ENCODE results near the gene KIRREL3.

The KIRREL3 gene

DNA sequence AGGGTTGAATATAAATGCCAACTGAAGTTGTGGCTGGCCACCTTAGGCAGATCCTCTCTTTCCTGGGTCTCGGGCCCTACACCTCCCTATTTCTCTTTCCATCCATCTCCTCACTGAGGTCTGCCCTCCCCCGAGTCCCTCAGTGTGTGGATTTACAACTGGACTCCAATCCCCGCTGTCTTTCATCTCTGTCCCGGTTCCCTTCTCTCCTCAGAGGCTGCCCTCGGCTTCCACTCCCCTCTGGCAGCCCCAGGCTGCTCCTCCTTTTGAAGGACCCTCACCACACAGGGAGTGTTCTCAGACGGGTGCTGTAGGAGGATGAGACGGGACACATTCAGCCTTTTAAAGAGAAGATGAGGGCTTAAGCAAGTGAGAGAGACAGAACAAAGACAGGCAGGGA, 478.0 kb downstream of the KIRREL3 start:
- DNase-seq, result no peak

- DNase-seq, result no peak
Measured at GRCh38 chr11:126522152-126522551, 478.4 kb downstream of the KIRREL3 start.

DNA sequence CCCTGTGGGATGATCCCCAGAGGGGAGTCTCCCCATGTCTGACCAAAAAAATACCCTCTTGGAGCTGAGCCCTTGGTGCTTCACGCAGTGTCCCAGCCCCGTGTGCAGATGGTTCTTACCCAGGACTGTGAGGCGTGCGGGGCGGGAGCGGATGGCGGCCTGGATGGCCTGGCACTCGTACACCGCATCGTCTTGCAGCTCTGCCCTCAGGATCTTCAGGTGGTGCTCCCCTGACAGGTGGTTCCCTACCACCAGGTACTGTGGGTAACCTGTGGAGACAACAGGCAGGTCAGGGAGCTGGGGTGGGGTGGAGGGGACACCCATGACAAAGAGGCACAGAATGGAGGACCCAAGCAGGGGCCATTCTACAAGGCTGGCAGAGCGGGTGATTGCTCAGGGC, 479.4 kb downstream of the KIRREL3 start:
- DNase-seq, result no peak

DNA sequence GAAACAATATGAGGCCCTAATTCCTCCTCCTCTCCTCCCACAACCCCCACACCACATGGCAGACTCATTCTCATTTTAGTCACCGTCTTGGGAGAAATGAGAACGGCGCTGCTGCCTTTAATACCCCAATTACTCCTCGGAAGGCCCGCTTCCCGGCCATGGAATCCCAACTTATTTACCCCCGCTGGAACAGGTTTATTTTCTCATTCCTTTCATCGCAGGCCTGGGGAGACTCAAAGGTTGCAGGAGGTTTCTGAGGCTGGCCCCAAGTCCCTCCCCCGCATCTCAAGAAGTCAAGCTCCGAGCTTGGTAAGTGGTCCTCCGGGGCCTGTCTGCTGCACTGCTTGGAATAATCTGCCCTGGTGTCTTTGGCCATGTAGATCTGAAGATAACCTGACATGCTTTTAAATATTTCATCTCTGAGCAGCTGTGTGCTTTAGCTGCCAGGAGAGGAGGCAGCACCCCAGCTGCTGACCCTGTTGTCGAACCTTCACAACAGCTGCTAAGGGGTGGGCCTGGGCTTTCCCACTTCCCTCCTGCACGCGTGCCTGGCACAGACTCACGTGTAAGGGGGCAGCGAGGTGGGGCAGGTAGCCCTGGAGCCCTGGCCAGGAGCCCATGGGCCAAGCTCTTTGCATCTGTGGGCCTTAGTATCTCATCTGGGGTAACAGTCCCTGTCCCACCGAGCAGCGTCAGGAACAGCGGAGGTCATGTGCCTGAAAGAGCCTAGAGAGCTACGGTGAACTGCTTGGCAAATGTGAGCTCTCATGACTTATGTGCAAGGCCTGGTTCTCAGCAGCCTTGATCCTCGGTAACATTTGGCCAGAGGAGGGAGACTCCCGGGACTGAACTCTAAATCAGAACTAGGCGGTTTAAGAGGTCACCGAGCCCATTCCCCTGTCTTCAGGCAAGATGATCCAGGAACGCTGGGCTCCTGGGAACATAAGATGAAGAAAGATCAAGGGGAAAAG, 480.5 kb downstream of the KIRREL3 start:
- no peak for DNase-seq

DNA sequence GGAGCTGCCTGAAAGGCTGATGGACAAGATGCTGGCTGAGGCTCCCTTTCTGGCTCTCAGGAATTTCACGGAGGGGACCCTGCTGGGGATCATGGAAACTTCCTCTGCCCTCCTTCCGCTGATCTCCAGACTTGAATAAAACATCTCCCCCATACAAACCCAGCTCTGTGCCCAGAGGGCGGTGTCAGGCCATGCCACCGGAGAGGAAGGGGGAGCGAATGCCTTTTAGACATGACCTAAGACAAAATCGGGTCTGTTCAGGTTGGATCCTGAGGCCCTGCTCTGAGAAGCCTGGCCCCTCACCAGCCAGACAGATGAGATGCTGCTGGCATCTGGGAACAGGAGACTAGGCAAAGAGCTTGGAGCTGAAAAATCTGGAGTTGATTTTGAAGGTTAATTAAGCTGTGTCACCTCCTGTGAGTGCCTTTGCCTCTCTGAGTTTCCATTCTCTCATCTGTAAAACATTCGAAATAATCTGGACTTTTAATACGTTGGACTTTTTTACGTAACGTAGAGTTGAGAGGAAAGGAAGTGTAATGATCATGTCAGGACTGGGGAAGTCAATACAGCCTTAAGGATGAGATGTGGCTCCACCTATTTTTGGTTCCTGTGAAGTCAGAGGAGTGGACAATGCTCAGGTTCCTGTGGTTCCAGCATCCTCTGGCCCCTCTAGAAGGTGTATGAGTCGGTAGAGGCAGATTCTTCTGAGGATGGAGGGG, 481.4 kb downstream of the KIRREL3 start:
- no peak for DNase-seq

- DNase-seq, result no peak
Measured at GRCh38 chr11:126518071-126518971, 482.2 kb downstream of the KIRREL3 start.

GRCh38 chr11:126515501-126515900, 485.1 kb downstream of the KIRREL3 start:
- no peak for DNase-seq

- DNase-seq, result no peak
Measured at GRCh38 chr11:126514061-126514693, 486.4 kb downstream of the KIRREL3 start.

GRCh38 chr11:126512741-126513715, 487.5 kb downstream of the KIRREL3 start:
- no peak for DNase-seq

DNA sequence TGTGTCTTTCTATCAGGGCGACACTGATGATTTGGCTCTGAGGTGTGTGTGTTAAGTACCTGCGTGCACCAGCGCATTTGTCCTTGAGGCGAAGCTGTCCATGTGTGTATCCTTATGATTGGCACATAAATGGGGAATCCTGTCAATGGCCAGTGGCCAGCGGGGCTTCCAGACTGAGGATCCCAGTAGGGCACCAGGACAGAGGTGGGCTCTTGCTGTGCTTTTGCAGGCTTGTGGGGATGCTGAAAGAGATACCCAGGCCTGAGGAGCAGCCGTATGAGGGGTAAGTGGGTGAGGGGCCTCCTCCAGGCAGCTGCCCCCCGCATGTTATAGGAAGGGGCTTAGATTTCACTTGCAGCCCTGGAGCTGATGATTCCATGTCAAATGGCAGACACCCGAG, 488.3 kb downstream of the KIRREL3 start:
- DNase-seq, result no peak

DNA sequence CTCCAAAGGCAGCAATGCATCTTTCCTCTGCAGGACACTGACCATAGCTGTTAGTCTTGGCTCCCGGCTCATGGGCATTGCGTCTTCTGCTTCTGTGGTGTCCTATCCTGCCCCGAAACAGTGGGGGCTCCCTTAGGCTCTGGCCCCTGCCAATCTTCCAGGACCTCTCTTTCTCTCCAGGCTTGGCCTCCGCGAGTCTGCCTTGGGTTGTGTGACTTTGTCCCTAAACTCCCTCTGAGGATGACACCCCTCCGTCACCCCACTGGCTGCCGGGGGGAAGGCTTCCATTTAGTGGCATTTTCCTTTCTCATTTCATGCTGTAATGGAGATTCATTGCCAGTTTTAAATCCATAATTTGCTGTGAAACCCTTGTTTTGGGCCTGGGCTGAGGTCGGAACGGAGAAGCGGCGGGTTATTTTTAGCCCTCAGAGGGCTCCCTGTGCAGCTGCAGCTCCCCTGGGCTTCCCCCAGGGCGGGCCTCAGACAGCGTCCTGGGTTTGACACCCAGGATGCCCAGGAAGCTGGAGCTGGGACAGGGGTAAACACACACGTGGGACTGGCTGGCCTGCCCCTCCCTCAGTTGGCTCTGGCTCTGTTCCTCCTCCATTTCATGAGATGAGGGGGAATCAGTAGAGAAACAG, 489.0 kb downstream of the KIRREL3 start:
- DNase-seq, result no peak

DNA sequence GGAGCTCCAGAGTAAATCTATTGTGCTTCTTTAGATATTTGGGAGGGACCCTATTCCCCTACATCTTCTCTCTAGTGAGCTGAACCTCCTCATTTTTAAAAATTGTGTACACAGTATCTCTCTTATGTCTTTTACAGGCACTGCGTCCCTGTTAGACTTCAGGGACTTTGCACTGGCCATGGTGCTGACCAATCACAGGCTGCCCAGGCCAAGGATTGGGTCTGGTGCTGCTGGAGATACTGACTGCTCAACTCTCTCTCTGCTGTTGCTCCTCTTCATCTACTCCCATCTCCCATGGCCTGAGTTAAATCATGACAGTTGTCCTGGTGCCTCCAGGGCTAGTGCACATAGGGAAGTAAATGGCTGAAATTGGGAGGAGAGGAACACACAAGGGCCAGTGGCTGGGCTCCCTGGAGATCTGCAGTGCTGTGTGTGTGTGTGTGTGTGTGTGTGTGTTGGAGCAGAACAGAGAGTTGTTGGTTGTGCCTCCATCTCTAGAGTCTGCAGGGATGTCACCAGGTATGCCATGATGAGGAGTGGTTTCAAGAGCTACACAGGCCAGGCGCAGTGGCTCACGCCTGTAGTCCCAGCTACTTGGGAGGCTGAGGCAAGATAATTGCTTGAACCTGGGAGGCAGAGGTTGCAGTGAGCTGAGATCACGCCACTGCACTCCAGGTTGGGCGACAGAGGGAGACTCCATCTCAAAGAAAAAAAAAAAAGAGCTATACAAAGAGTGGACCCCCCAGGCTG, 489.8 kb downstream of the KIRREL3 start:
- no peak for DNase-seq

DNA sequence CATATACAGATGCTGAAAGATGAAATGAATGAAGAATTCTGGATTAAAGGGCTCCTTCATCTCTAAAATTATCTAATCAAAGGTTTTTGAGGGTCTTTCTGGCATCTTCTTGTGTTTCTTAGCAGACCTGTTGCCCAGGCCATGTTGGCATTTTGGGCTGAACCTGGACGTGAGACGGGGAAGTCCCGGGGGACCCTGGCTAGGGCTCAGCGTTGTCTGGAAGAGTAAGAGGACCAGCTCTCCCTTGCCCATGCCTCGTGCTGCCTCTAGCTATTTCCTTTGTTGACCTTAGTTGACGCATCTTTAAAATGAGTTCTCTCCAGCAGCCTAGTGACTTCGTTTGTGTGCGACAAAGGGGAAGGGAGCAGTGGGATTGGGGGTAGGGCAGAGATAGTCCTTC, 492.9 kb downstream of the KIRREL3 start:
- DNase-seq, result no peak

GRCh38 chr11:126506789-126507188, 493.8 kb downstream of the KIRREL3 start:
- no peak for DNase-seq

DNA sequence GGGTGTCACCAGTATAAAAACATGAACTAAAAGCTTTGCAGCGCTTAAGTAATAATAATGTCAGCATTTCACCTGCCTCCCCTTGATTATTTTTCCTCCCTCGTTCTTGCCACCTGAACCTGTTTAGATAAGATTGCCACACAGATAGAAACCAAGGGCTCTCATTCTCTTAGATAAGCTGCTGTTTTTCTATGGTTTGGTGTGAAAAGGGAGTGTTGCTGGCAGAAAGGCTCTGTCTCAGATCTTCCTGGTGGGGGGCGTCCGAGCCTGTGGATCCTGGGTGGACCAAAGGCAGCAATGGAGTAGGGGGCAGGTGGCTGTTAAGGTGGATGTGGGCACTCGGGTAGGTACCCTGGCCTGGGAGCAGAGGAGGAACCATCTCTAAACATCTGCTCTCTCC, 497.6 kb downstream of the KIRREL3 start:
- no peak for DNase-seq

GRCh38 chr11:126502159-126502558, 498.4 kb downstream of the KIRREL3 start:
- no peak for DNase-seq

DNA sequence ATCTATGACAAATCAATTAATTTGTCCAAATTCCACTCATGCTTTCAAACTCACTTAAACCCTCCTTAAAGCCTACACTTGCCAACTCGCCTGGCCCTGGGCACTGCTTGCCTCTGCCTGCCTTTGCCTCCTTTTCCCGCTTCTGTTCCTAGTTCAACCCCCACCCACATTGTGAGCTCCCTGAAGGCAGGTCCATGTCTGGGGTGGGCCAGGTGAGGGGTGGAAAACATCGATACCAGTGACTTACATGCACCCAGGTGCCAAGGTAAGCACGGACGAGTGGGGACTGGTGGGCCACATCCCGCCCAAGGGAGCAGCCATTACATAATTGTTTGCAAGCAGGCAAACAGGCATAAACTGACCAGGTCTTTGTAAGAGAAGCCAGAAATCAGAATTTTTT, 498.9 kb downstream of the KIRREL3 start:
- DNase-seq, result no peak

- no peak for DNase-seq
Measured at GRCh38 chr11:126500981-126501380, 499.6 kb downstream of the KIRREL3 start.

- DNase-seq, result no peak
Measured at GRCh38 chr11:126499131-126499752, 501.3 kb downstream of the KIRREL3 start.

Measured in T-helper 9 cell (primary cell).